HFF-Myc (cell line): Measurements from ENCODE around the gene IGFALS.
"Not testable (repeated sequence)": the region's sequence is repeated elsewhere in the genome, so short reads cannot be mapped to it uniquely, and the experiment has no call there.

Experiments used
- DNase-seq: peaks from one replicate; pipeline ENCODE4 v3.0.0-alpha.2; 2011; ENCODE audit warnings: low read depth; ENCODE audit errors: extremely low read depth
- H3K4me3 ChIP-seq: replicated peaks from 2 replicates; pipeline ENCODE4 v1.5.1; 2011; ENCODE audit warnings: low read depth, mild to moderate bottlenecking, control low read depth, low read length
- CTCF ChIP-seq: IDR thresholded peaks from 2 replicates; pipeline ENCODE4 v1.5.1; 2012; ENCODE audit warnings: mild to moderate bottlenecking, low read depth, low read length, control low read depth; ENCODE audit errors: missing control alignments

Gene IGFALS

GRCh38 chr16:1809281-1809801 lies 15.8 kb upstream of the IGFALS start:
- H3K4me3 ChIP-seq, result no peak overlapping the region
- no peak for DNase-seq
- no peak for TF ChIP-seq CTCF

GRCh38 chr16:1808691-1809090 lies 15.2 kb upstream of the IGFALS start:
- DNase-seq, result no peak
- TF ChIP-seq CTCF, result no peak
- no peak overlapping the region for H3K4me3 ChIP-seq

- no peak overlapping the region for H3K4me3 ChIP-seq
- no peak for DNase-seq
- no peak for TF ChIP-seq CTCF
Measured at GRCh38 chr16:1807626-1808025, 14.1 kb upstream of the IGFALS start.

- TF ChIP-seq CTCF, result no peak
Measured at GRCh38 chr16:1800701-1801100, 7.2 kb upstream of the IGFALS start.

GRCh38 chr16:1799263-1799662 lies 5.8 kb upstream of the IGFALS start:
- not testable (repeated sequence) for DNase-seq, H3K4me3 ChIP-seq

More at GRCh38 chr16:1800701-1801100, 7.2 kb upstream of the IGFALS start:
- no peak overlapping the region for H3K4me3 ChIP-seq
- DNase-seq, result no peak

- H3K4me3 ChIP-seq, result no peak overlapping the region
- no peak for TF ChIP-seq CTCF
- DNase-seq, result no peak
Measured at GRCh38 chr16:1794908-1795666, 1.6 kb upstream of the IGFALS start.

GRCh38 chr16:1794221-1794871 lies 841 bp upstream of the IGFALS start:
- H3K4me3 ChIP-seq, result no peak overlapping the region
- TF ChIP-seq CTCF, result no peak
- no peak for DNase-seq
